Activated CD4-positive, alpha-beta T cell treated with anti-CD3 and anti-CD28 coated beads, Interleukin-2, amount 50 U/mL, for 48 hours (primary cell): Measurements from ENCODE around the gene ZNF385D.
"Not testable (repeated sequence)": the region's sequence is repeated elsewhere in the genome, so short reads cannot be mapped to it uniquely, and the experiment has no call there.

Experiments used
- DNase-seq, 2 experiments: peaks; one replicate each; pipeline ENCODE4 v3.0.0-alpha.2; 2020

ZNF385D gene

GRCh38 chr3:21505711-21506460 is 245.1 kb downstream of the ZNF385D start:
- DNase-seq = no peak

DNA sequence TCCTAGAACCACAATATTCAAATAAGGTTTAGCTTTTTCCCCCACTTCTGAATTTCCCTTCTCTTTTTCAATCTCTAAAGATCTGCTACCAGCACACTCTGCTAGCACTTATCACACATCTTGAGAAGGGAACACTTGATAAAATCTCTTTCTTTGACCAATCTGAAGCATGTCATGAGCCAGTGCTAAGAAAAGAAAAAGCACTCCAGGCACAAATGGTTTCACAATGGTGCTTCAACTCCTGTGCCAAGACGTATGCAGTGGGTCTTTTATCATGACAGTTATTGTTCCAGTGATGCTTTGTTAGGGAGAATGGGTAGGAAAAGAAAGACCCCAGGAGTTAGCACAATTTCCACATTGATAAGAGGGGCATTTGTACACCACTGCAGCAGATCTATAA is 248.4 kb downstream of the ZNF385D start:
- no peak for DNase-seq

DNA sequence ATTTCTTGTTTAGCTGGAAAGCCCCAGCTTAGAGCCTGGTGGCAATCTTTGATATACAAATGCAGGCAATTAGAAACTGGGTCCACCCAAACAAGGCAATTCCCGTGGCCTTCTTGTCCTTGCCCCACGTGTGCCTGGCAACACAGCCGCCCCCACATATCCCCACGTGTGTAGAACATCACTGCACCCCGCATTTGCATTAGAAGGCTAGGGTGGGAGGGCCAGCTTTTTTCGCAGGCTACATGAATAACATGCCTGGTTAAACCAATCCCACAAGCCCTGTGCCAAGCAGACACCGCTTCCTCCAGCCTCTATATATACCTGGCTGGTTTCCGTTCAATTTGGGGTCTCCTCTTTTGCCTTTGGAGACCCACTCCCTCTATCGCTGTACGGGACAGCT is 250.2 kb downstream of the ZNF385D start:
- DNase-seq = no peak

DNA sequence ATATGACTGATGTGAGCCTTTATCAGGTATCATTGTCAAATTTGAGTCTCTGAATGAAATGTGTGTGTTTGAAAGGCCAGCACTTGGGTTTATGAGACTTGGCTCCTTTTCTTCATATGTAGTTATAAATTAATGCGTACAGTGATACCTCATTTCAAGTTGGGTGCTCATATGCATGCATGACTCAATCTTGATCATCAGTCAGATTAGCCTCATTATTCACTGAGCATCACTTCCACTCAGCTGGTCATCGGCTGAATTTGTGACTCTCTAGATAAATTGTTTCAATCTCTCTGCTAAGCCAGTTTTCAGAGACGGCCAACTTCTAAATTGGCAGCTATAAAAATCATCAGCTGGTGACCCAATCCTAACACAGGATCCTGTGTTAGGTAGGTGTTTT is 260.3 kb downstream of the ZNF385D start:
- not testable (repeated sequence) for DNase-seq

DNA sequence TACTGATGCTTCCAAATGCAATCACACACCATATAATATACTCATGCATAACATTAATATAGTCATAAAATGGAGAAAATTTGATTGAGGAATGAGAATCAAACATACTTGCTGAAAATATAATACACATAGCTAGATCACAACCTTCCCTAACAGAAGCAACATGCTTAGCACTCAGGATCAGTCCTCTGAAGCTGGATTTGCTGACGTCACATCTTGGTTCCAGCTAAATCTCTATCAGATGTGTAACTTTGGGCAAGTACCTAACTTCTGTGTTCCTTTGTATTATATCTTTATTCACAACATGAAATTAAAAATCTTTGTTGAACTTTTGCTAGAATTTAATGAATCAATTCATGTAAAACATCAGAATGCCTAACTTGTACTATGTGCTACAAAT is 263.5 kb downstream of the ZNF385D start:
- no peak for DNase-seq

GRCh38 chr3:21486024-21486935 is 264.7 kb downstream of the ZNF385D start:
- DNase-seq = not testable (repeated sequence)

GRCh38 chr3:21484828-21485144 is 266.2 kb downstream of the ZNF385D start:
- no peak for DNase-seq

- DNase-seq = peak; percentile 7 to 17
Observed at GRCh38 chr3:21484057-21484827, 266.8 kb downstream of the ZNF385D start.

- DNase-seq = no peak
Observed at GRCh38 chr3:21481991-21482390, 269.0 kb downstream of the ZNF385D start.

- DNase-seq = no peak
Observed at GRCh38 chr3:21477541-21478288, 273.3 kb downstream of the ZNF385D start.

DNA sequence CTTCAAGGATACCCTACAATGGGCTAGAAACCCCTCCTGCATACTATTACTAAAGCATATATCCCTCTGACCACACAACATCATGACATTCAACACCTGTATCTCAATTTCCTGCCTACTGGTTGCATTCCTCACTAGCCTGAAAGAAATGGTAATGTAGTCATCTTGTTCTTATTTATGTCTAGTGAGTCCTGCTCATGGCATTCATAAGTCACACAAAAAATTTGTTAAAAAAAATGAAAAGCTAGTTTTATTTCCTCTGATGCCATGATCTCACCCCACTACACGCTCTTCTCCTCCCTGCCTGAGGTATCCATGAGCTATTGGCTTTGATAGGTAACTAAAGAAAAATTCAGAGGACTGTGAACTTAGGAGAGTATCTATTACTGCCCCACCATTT is 284.5 kb downstream of the ZNF385D start:
- no peak for DNase-seq

DNA sequence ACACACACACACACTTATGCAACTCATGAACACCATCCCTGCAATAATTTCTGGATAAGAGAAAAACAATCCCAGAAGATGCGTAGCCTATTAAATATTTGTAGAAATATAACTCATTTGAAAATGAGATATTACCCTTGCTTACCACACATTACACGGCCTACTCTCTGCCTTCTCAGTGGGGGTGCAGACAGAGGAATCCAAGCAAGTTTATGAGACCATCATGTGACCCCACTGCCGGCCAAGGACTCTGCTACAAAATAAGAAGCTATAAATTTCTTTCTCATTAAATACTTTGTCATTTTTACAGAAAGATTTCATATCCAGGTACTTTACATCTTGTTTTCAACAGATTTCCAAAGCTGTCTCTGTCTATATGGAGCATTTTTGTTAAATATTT is 286.3 kb downstream of the ZNF385D start:
- DNase-seq = no peak

DNA sequence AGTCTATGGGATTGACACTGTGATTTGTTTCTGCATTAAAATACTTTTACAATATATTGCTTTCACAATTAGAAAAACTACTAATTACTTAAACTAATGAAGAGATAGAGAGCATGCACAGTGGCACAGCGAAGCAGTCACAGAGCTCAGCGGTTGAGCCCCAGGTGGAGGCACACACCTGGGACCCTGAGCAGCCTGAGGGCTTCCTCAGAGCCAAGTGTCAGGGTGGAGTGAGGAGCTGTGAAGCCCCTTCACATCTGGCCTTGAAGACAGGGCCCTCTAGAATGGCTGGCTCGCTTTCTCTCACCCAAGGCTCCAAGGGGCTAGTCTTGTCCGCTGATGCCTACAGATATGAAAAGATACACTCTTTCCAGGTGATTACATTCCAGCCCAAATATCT is 287.7 kb downstream of the ZNF385D start:
- no peak for DNase-seq

- no peak for DNase-seq
Observed at GRCh38 chr3:21462141-21462540, 288.9 kb downstream of the ZNF385D start.

DNA sequence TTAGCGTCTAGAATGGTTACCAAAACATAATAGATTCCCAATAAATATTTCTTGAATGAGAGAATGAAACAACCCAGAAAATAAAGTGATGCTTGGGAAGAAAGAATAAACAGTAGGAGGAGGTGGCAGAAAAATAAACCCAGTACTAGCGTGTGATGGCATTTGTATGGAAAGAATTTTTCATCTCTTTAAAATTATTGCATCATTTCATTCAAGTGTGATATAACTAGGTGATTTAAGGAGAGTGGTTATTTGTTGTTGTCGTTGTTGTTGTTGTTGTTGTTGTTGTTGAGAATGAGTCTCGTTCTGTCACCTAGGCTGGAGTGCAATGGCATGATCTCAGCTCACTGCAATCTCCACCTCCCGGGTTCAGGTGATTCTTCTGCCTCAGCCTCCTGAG is 293.9 kb downstream of the ZNF385D start:
- DNase-seq = no peak

- DNase-seq = no peak
Observed at GRCh38 chr3:21449738-21450137, 301.3 kb downstream of the ZNF385D start.

GRCh38 chr3:21447476-21448151 is 303.4 kb downstream of the ZNF385D start:
- no peak for DNase-seq

DNA sequence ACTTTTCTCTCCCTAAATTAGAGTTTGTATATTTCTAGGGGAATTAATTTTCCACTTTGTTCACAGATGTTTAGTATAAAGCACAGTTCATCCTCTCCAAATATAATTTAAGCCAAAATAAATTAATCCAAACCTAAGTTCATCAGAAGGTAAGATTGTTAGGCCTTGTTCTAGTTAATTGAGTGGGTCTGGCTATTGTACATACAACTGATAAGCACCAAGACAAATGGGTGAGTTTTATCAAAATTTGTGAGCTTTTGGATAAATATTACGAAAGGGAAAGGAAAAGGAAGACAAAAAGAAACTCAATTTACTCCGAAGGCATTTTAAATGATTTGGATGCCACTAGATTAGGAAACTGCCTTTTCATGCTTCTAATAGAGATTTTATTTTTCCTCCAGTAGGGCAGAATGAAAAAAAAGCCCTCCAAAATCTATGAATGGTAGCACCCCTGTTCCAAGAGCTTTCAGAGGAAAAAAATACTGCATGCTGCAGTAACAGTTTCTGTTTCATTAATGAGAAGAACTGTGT is 304.0 kb downstream of the ZNF385D start:
- no peak for DNase-seq

DNA sequence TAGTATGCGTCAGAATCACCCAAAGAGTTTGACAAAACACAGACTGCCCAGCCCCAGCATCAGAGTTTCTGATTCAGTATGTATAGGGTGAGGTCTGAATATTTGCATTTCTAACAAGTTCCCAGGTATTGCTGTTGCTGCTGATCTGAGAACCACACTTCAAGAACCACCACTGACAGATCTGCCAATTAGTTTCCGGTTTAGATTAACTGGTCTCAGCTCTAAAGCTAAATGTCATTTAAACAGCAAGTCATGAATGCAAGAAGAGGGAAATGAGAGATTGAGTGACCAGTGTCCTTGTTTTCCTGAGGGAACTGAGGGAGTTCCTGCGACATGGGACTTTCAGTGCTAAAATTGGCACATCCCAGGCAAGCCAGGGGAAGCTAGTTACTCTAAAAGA is 305.0 kb downstream of the ZNF385D start:
- DNase-seq = no peak

DNA sequence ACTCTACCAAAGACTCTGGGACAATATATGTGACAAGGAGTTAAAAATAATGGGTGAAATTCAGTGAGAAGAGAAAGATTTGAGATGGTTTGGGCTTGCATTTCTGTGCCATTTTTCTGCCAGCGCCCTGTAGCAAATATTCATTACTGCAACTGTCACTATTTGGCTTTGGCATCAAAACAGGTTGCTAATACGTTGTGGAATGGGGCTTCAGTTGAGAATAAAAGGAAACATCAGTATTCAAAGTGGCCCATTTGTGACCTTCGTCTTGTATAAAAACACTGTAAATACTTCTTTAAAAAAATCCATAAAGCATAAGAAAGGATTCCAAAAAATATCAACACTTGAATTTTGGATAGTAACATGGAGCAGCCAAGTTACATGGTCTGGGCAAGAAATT is 309.2 kb downstream of the ZNF385D start:
- DNase-seq = no peak

DNA sequence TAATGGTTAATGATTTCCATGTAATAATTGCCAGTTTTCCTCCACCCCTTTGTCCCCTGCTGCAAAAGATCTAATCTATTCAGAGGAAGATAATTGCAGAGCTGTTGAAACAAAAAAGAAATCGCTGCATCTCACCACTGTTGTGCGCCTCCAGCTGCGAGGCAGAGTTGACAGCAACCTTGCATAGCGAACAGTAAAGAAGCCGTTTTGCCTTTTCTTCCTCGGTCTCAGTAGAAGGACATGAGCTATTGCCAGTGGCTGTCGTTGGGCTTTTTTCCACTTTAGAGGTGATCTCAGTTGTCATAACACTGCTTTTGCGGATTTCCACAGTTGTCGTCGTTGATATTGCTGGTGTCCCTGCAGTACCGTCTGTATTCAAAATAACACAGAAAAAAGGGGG is 314.2 kb downstream of the ZNF385D start:
- DNase-seq = no peak

DNA sequence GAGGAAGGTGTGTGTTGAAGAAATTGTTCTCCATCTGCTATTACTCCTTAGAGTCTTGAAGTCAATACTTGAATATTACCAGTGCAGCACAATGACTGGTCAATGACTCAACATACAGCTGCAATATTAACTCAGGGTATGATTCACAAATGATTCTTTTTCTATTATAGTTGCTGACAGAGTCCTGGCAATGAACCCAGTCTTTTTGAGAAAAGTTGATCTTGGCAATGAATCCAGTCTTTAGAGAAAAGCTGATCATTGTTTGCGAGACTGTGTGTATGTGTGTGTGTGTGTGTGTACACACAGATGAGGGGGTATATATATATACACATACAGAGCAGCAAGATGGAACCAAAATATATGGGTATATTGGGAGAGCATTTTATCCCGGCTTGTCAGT is 315.1 kb downstream of the ZNF385D start:
- DNase-seq = no peak
